ENCODE data around the gene TOPAZ1. TPM values are rescaled to one million over a fixed set of nuclear protein-coding genes. Genes with fewer than 3 reads are reported as not detected.

TOPAZ1 gene
- total and polyA plus RNA-seq, 2 of the 13 experiments (the other 11 are each of a cell fraction or from before 2014, with no cell fraction given), result not detected

DNA sequence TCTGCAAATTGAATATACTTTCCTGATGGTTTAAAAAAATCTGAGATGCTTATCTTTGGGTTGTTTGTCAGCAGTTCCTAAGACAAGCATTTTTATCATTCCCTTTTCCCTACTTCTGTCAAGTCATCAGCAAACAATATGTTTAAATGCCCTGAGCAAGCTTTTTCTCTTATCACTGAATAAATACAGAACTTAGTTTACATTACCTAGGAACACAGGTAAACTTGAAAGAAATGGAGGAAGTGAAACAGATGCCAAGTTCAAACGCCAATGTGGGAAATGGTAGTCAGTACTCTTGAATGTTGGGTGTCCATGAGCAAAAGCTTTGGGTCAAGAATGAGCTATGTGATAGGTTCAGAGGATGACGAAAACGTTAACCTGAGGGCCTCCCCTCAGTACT lies 79.6 kb downstream of the TOPAZ1 start (continued):
- TF ChIP-seq, protein P1, sequence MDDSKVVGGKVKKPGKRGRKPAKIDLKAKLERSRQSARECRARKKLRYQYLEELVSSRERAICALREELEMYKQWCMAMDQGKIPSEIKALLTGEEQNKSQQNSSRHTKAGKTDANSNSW (CRISPR knock-in tag; IDR thresholded peaks at IDR 0.05; ENCODE audit: borderline replicate concordance), result no peak
- TF ChIP-seq SRSF9 (IDR thresholded peaks at IDR 0.05; ENCODE audit: borderline replicate concordance, insufficient read depth, low read depth, low read length, poor library complexity, severe bottlenecking) (no peak), MIER2 (CRISPR knock-in tag; IDR thresholded peaks at IDR 0.05) (peak; percentile 43; the same call in 1 of the 2 replicates), TP53 (CRISPR knock-in tag; conservative IDR thresholded peaks at IDR 0.05) (no peak), HMGA1 (CRISPR knock-in tag; conservative IDR thresholded peaks at IDR 0.05) (no peak), ZNF20 (CRISPR knock-in tag; IDR thresholded peaks at IDR 0.05) (no peak), TBX3 (IDR thresholded peaks at IDR 0.05; ENCODE audit: borderline replicate concordance) (peak; percentile 48; the same call in 1 of the 2 replicates), WIZ (CRISPR knock-in tag; IDR thresholded peaks at IDR 0.05) (no peak), CBX1 (IDR thresholded peaks at IDR 0.05; ENCODE audit: low read depth) (no peak), YEATS2 (CRISPR knock-in tag; IDR thresholded peaks at IDR 0.05; ENCODE audit: borderline replicate concordance) (peak; percentile 35; the same call in 1 of the 2 replicates), CREB1 (IDR thresholded peaks at IDR 0.05) (no peak), CREB1 (CRISPR knock-in tag; IDR thresholded peaks at IDR 0.05) (peak; percentile 66), TGIF2 (CRISPR knock-in tag; IDR thresholded peaks at IDR 0.05) (no peak), ZSCAN25 (CRISPR knock-in tag; IDR thresholded peaks at IDR 0.05) (no peak), NR2F2 (IDR thresholded peaks at IDR 0.05; ENCODE audit: borderline replicate concordance, low read depth) (peak; percentile 71), GLI4 (CRISPR knock-in tag; IDR thresholded peaks at IDR 0.05; ENCODE audit: borderline replicate concordance) (no peak), RAD21 (CRISPR knock-in tag; IDR thresholded peaks at IDR 0.05) (no peak), CENPX (CRISPR knock-in tag; IDR thresholded peaks at IDR 0.05) (no peak), FOXK1 (CRISPR knock-in tag; IDR thresholded peaks at IDR 0.05; ENCODE audit: borderline replicate concordance, low read depth) (peak; percentile 91; the same call in 1 of the 2 replicates), MAF1 (CRISPR knock-in tag; IDR thresholded peaks at IDR 0.05; ENCODE audit: borderline replicate concordance) (no peak), ZNF724P (CRISPR knock-in tag; IDR thresholded peaks at IDR 0.05; ENCODE audit: borderline replicate concordance) (no peak), ATM (IDR thresholded peaks at IDR 0.05; ENCODE audit: borderline replicate concordance) (no peak), NFYB (CRISPR knock-in tag; IDR thresholded peaks at IDR 0.05) (no peak), CBX2 (IDR thresholded peaks at IDR 0.05; ENCODE audit: low read depth, low read length) (no peak), CBX2 (CRISPR knock-in tag; IDR thresholded peaks at IDR 0.05; ENCODE audit: low read depth) (no peak), RFX3 (CRISPR knock-in tag; IDR thresholded peaks at IDR 0.05) (no peak)
- TF ChIP-seq, protein P2, sequence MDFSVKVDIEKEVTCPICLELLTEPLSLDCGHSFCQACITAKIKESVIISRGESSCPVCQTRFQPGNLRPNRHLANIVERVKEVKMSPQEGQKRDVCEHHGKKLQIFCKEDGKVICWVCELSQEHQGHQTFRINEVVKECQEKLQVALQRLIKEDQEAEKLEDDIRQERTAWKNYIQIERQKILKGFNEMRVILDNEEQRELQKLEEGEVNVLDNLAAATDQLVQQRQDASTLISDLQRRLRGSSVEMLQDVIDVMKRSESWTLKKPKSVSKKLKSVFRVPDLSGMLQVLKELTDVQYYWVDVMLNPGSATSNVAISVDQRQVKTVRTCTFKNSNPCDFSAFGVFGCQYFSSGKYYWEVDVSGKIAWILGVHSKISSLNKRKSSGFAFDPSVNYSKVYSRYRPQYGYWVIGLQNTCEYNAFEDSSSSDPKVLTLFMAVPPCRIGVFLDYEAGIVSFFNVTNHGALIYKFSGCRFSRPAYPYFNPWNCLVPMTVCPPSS (IDR thresholded peaks at IDR 0.05), result no peak
- TF ChIP-seq, protein P3, sequence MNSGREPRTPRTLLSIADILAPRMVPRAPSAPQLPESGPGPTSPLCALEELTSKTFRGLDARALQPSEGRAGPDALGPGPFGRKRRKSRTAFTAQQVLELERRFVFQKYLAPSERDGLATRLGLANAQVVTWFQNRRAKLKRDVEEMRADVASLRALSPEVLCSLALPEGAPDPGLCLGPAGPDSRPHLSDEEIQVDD (CRISPR knock-in tag; IDR thresholded peaks at IDR 0.05; ENCODE audit: borderline replicate concordance), result no peak
- TF ChIP-seq, protein P4, sequence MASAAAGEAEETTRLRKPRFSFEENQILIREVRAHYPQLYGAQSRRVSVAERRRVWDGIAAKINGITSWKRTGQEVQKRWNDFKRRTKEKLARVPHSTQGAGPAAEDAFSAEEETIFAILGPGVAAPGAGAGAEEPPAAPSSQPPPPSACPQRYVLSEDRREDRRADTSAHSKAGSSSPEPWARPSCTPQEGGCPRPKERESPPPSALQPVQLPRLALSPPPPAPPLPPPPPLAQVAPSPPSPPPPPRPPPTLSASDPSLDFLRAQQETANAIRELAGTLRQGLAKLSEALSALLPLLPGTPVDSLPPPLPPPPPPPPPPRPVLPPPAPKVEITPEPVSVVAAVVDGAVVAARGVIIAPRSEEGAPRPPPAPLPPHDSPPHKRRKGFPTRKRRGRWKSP (CRISPR knock-in tag; IDR thresholded peaks at IDR 0.05), result no peak
- TF ChIP-seq, protein P5, sequence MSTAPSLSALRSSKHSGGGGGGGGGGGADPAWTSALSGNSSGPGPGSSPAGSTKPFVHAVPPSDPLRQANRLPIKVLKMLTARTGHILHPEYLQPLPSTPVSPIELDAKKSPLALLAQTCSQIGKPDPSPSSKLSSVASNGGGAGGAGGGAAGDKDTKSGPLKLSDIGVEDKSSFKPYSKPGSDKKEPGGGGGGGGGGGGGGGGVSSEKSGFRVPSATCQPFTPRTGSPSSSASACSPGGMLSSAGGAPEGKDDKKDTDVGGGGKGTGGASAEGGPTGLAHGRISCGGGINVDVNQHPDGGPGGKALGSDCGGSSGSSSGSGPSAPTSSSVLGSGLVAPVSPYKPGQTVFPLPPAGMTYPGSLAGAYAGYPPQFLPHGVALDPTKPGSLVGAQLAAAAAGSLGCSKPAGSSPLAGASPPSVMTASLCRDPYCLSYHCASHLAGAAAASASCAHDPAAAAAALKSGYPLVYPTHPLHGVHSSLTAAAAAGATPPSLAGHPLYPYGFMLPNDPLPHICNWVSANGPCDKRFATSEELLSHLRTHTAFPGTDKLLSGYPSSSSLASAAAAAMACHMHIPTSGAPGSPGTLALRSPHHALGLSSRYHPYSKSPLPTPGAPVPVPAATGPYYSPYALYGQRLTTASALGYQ (CRISPR knock-in tag; IDR thresholded peaks at IDR 0.05), result peak; percentile 95

Measured in HepG2 (cell line).